Hepatocyte (in vitro differentiated cells): ENCODE measurements around the gene EML6. TPM values are rescaled to one million over a fixed set of nuclear protein-coding genes. Genes with fewer than 3 reads are reported as not detected.

Source experiments
- DNase-seq: peaks from one replicate; pipeline ENCODE4 v3.0.0-alpha.2; 2016; ENCODE audit warnings: low spot score
- H2AFZ ChIP-seq: fragments of 200-600 bp; sonication (generic); 2 replicates; pipeline ENCODE4 v1.6.0; 2016; ENCODE audit warnings: antibody characterized with exemption, mild to moderate bottlenecking
- H3K27ac ChIP-seq: fragments of 200-600 bp; sonication (generic); 2 replicates; pipeline ENCODE4 v1.5.1; 2016; ENCODE audit warnings: mild to moderate bottlenecking
- H3K27me3 ChIP-seq: fragments of 200-600 bp; sonication (generic); 2 replicates; pipeline ENCODE4 v1.6.1; 2016
- H3K36me3 ChIP-seq: fragments of 200-600 bp; sonication (generic); replicated peaks from 2 replicates; pipeline ENCODE4 v1.5.1; 2016; ENCODE audit warnings: low read depth; ENCODE audit not compliant: insufficient read depth
- H3K4me1 ChIP-seq: fragments of 200-600 bp; sonication (generic); 2 replicates; pipeline ENCODE4 v1.5.1; 2016; ENCODE audit warnings: mild to moderate bottlenecking, moderate library complexity; ENCODE audit not compliant: insufficient read depth
- H3K4me2 ChIP-seq: fragments of 200-600 bp; sonication (generic); 2 replicates; pipeline ENCODE4 v1.6.0; 2016
- H3K4me3 ChIP-seq: fragments of 200-600 bp; sonication (generic); 2 replicates; pipeline ENCODE4 v1.5.1; 2016; ENCODE audit warnings: mild to moderate bottlenecking
- H3K79me2 ChIP-seq: fragments of 200-600 bp; sonication (generic); 2 replicates; pipeline ENCODE4 v1.6.0; 2017; ENCODE audit warnings: mild to moderate bottlenecking
- H3K9me2 ChIP-seq: fragments of 200-600 bp; sonication (generic); replicated peaks from 2 replicates; pipeline ENCODE4 v1.6.0; 2017; ENCODE audit warnings: mild to moderate bottlenecking; ENCODE audit not compliant: insufficient read depth
- H3K9me3 ChIP-seq: fragments of 200-600 bp; sonication (generic); 2 replicates; pipeline ENCODE4 v1.5.1; 2016; ENCODE audit warnings: low read depth, mild to moderate bottlenecking
- H4K20me1 ChIP-seq: fragments of 200-600 bp; sonication (generic); 2 replicates; pipeline ENCODE4 v1.6.0; 2016; ENCODE audit warnings: mild to moderate bottlenecking; ENCODE audit not compliant: insufficient read depth, poor library complexity, severe bottlenecking
- EZH2 ChIP-seq: fragments of 200-600 bp; sonication (generic); IDR thresholded peaks from 2 replicates; pipeline ENCODE4 v1.6.1; 2016; ENCODE audit warnings: antibody characterized with exemption, mild to moderate bottlenecking, borderline replicate concordance
- EZH2phosphoT487 ChIP-seq: fragments of 200-600 bp; sonication (generic); IDR thresholded peaks from one replicate; pipeline ENCODE4 v1.6.1; 2018; ENCODE audit warnings: antibody characterized with exemption, mild to moderate bottlenecking, low read depth, moderate library complexity; ENCODE audit not compliant: unreplicated experiment, severe bottlenecking
- WGBS: methylation state at CpG from one replicate; pipeline ENCODE4 v1.1.6; 2016; ENCODE audit warnings: low lambda C conversion rate; ENCODE audit errors: missing lambda C conversion rate; 5-methylcytosine and 5-hydroxymethylcytosine counted together
- polyA plus RNA-seq: library from polyadenylated mRNA; unstranded; fragments of >200 nt; fragmentation: Nextera tagmentation; extraction: Ambion mirVana; gene quantifications from 2 replicates; pipeline ENCODE4 v1.2.1, GENCODE V29; 2016
- total RNA-seq: library from RNA; depleted of rRNA; stranded (reverse); fragments of >200 nt; gene quantifications from 2 replicates; pipeline ENCODE4 v1.2.3, GENCODE V29; 2014
- TF ChIP-seq, protein P1 (sequence below): fragments of 200-600 bp; sonication (generic); IDR thresholded peaks from 2 replicates; pipeline ENCODE4 v1.5.1; 2016; ENCODE audit warnings: antibody characterized with exemption, mild to moderate bottlenecking; ENCODE audit not compliant: poor library complexity

EML6 gene
- total and polyA plus RNA-seq, 2 experiments from 2014 or later = 1.9 to 4.0 TPM

DNA sequence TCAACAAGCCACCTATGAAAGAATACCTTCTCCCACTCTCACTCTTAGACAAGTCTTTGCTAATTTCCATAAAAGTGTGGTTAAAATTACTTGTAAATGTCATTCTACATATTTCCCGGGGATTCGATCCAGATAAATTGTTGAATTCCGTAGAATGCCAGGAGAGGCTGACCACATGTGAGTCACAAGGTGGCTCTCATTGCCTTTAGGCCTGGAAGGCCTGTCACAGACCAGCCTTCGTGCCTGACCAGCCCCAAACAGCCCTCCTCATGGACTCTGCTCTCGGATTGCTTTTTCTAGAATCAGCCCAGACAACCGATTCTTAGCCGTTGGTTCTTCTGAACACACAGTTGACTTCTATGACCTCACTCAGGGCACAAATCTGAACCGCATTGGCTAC, 240.8 kb downstream of the EML6 start:
- DNase-seq = no peak
- Histone ChIP-seq H4K20me1 (no peaks in the 10 kb centered on the region), H3K79me2 (no peaks in the 10 kb centered on the region), H3K9me3 (no peaks in the 10 kb centered on the region), H3K4me3 (no peak overlapping the region), H3K9me2 (no peaks in the 10 kb centered on the region), H3K27ac (no peak overlapping the region), H2AFZ (no peak overlapping the region), H3K27me3 (no peaks in the 10 kb centered on the region), H3K4me2 (no peak overlapping the region), H3K36me3 (no peaks in the 10 kb centered on the region), H3K4me1 (no peaks in the 10 kb centered on the region)
- no peak for TF ChIP-seq EZH2phosphoT487
- no peak for TF ChIP-seq EZH2
- TF ChIP-seq, protein P1, sequence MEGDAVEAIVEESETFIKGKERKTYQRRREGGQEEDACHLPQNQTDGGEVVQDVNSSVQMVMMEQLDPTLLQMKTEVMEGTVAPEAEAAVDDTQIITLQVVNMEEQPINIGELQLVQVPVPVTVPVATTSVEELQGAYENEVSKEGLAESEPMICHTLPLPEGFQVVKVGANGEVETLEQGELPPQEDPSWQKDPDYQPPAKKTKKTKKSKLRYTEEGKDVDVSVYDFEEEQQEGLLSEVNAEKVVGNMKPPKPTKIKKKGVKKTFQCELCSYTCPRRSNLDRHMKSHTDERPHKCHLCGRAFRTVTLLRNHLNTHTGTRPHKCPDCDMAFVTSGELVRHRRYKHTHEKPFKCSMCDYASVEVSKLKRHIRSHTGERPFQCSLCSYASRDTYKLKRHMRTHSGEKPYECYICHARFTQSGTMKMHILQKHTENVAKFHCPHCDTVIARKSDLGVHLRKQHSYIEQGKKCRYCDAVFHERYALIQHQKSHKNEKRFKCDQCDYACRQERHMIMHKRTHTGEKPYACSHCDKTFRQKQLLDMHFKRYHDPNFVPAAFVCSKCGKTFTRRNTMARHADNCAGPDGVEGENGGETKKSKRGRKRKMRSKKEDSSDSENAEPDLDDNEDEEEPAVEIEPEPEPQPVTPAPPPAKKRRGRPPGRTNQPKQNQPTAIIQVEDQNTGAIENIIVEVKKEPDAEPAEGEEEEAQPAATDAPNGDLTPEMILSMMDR = no peak
- 89% methylated on average over 8 of the region's 8 CpGs for WGBS

DNA sequence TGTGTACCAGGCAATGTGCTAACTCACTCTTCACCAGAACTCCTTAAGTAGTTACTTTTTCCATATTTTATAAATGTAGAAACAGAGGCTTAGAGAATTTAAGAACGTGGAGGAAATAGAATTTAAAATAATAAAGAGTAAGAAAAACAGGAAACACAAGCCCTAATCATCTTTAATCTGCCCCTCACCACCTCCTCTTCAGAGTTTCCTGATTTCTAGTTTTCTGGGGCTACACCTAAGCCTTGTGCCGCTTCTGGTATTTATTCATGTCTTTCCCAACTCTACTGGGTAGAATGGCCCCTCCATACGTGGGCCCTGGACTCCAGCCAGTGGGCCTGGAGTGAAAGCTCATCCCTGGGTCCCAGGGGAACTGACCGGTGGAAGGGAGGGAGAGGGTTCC, 241.4 kb downstream of the EML6 start:
- no peak overlapping the region for H3K4me3 ChIP-seq
- no peak for TF ChIP-seq EZH2
- TF ChIP-seq, protein P1 = no peak
- TF ChIP-seq EZH2phosphoT487 = no peak
- H3K27me3 ChIP-seq = no peaks in the 10 kb centered on the region
- no peaks in the 10 kb centered on the region for H4K20me1 ChIP-seq
- H3K36me3 ChIP-seq = no peaks in the 10 kb centered on the region
- no peak overlapping the region for H3K4me2 ChIP-seq
- H3K79me2 ChIP-seq = no peaks in the 10 kb centered on the region
- 84% methylated on average over 4 of the region's 4 CpGs for WGBS
- no peak overlapping the region for H2AFZ ChIP-seq
- no peaks in the 10 kb centered on the region for H3K9me2 ChIP-seq
- DNase-seq = no peak
- no peaks in the 10 kb centered on the region for H3K9me3 ChIP-seq
- no peaks in the 10 kb centered on the region for H3K4me1 ChIP-seq
- H3K27ac ChIP-seq = no peak overlapping the region

DNA sequence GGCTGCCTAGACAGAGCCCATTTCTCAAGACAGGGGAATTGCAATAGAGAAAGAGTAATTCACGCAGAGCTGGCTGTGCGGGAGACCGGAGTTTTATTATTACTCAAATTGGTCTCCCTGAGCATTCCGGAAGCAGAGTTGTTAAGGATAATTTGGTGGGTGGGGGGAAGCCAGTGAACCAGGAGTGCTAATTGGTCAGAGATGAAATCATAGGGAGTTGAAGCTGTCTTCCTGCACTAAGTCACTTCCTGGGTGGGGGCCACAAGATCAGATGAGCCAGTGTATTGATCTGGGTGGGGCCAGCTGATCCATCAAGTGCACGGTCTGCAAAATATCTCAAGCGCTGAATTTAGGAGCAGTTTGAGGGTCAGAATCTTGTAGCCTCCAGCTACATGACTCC, 242.0 kb downstream of the EML6 start:
- Histone ChIP-seq H3K9me3 (no peaks in the 10 kb centered on the region), H2AFZ (no peak overlapping the region), H4K20me1 (no peaks in the 10 kb centered on the region), H3K36me3 (no peaks in the 10 kb centered on the region), H3K4me1 (no peaks in the 10 kb centered on the region), H3K27ac (no peak overlapping the region), H3K79me2 (no peaks in the 10 kb centered on the region), H3K4me2 (no peak overlapping the region), H3K4me3 (no peak overlapping the region), H3K27me3 (no peaks in the 10 kb centered on the region), H3K9me2 (no peaks in the 10 kb centered on the region)
- DNase-seq = no peak
- 92% methylated on average over 6 of the region's 6 CpGs for WGBS
- TF ChIP-seq EZH2 (no peak), EZH2phosphoT487 (no peak)
- TF ChIP-seq, protein P1 = no peak
